HG03558 (cell line): ENCODE results near the gene RASA1.
A peak's percentile ranks its signal among the peaks of the same experiment; 100 is the strongest.
"Not testable (repeated sequence)": the region's sequence is repeated elsewhere in the genome, so short reads cannot be mapped to it uniquely, and the experiment has no call there.

ENCODE experiments used
- ATAC-seq: cut with Tn5 transposase; IDR thresholded peaks from one replicate; pipeline ENCODE4 v1.9.1; 2021; ENCODE audit warnings: moderate number of reproducible peaks; ENCODE audit not compliant: unreplicated experiment; ENCODE audit errors: extremely low read depth

Gene RASA1

GRCh38 chr5:87278590-87279100 lies 11.0 kb downstream of the RASA1 start:
- ATAC-seq, result no peak

- no peak for ATAC-seq
Observed at GRCh38 chr5:87282269-87282668, 14.6 kb downstream of the RASA1 start.

GRCh38 chr5:87287266-87287665 lies 19.6 kb downstream of the RASA1 start:
- not testable (repeated sequence) for ATAC-seq

- ATAC-seq, result no peak
Observed at GRCh38 chr5:87298692-87299362, 31.1 kb downstream of the RASA1 start.

GRCh38 chr5:87300176-87300575 lies 32.5 kb downstream of the RASA1 start:
- ATAC-seq, result no peak

GRCh38 chr5:87300744-87301143 lies 33.1 kb downstream of the RASA1 start:
- ATAC-seq, result no peak

- no peak for ATAC-seq
Observed at GRCh38 chr5:87302061-87302460, 34.4 kb downstream of the RASA1 start.

- ATAC-seq, result no peak
Observed at GRCh38 chr5:87303324-87303723, 35.6 kb downstream of the RASA1 start.

GRCh38 chr5:87306090-87306489 lies 38.4 kb downstream of the RASA1 start:
- ATAC-seq, result not testable (repeated sequence)

GRCh38 chr5:87307796-87308423 lies 40.2 kb downstream of the RASA1 start:
- peak; percentile 71 for ATAC-seq

GRCh38 chr5:87311405-87312279 lies 44.0 kb downstream of the RASA1 start:
- no peak for ATAC-seq

- no peak for ATAC-seq
Observed at GRCh38 chr5:87313216-87313615, 45.5 kb downstream of the RASA1 start.

- ATAC-seq, result no peak
Observed at GRCh38 chr5:87319469-87319868, 51.8 kb downstream of the RASA1 start.

- ATAC-seq, result no peak
Observed at GRCh38 chr5:87321605-87322004, 53.9 kb downstream of the RASA1 start.

GRCh38 chr5:87322381-87322780 lies 54.7 kb downstream of the RASA1 start:
- no peak for ATAC-seq

GRCh38 chr5:87327998-87328397 lies 60.3 kb downstream of the RASA1 start:
- ATAC-seq, result no peak

GRCh38 chr5:87329114-87329513 lies 61.4 kb downstream of the RASA1 start:
- no peak for ATAC-seq

- no peak for ATAC-seq
Observed at GRCh38 chr5:87339986-87340385, 72.3 kb downstream of the RASA1 start.

- ATAC-seq, result peak; percentile 100
Observed at GRCh38 chr5:87340716-87341115, 73.0 kb downstream of the RASA1 start.

GRCh38 chr5:87347272-87347671 lies 79.6 kb downstream of the RASA1 start:
- no peak for ATAC-seq

- ATAC-seq, result no peak
Observed at GRCh38 chr5:87347841-87348240, 80.2 kb downstream of the RASA1 start.
